ENCODE results near the gene DNAH6. TPM values are rescaled to one million over a fixed set of nuclear protein-coding genes. Genes with fewer than 3 reads are reported as not detected.

The DNAH6 gene
- total and polyA plus RNA-seq, 2 of the 8 experiments (the other 6 are each of a cell fraction or from before 2014, with no cell fraction given), result 0.06 to 0.43 TPM

GRCh38 chr2:84830758-84831500, 314.6 kb downstream of the DNAH6 start (continued):
- TF ChIP-seq CTCF (IDR thresholded peaks at IDR 0.05; ENCODE audit: control extremely low read depth in 1 of 3, insufficient read depth in 1 of 3, low read depth in 1 of 3, low read length in 3 of 3) (peak; percentile 54 to 60 (median 58)), TBP (IDR thresholded peaks at IDR 0.05; ENCODE audit: low read depth, low read length) (no peak), KDM4A (IDR thresholded peaks at IDR 0.05; ENCODE audit: low read depth, low read length, severe bottlenecking) (no peak), RFX5 (IDR thresholded peaks at IDR 0.05; ENCODE audit: borderline replicate concordance, low read depth, low read length) (no peak), FOSL1 (IDR thresholded peaks at IDR 0.05; ENCODE audit: insufficient read depth, low read depth, low read length) (no peak), GABPA (IDR thresholded peaks at IDR 0.05; ENCODE audit: borderline replicate concordance, insufficient read depth, low read length) (no peak), SP2 (IDR thresholded peaks at IDR 0.05; ENCODE audit: low read length) (no peak), RAD21 (IDR thresholded peaks at IDR 0.05 in 1 of 2, conservative IDR thresholded peaks at IDR 0.05 in 1 of 2; ENCODE audit: low read depth in 2 of 2, low read length in 2 of 2) (peak; percentile 67 to 75), ATF3 (IDR thresholded peaks at IDR 0.05; ENCODE audit: insufficient read depth, low read depth, low read length) (no peak)
